Activated CD4-positive, alpha-beta T cell treated with anti-CD3 and anti-CD28 coated beads, Interleukin-2, amount 10 ng/mL, durations not matched to agents 24 days and 14 days (primary cell): ENCODE measurements around the gene TBRG1. TPM values are rescaled to one million over a fixed set of nuclear protein-coding genes. Genes with fewer than 3 reads are reported as not detected.

Experiments
- DNase-seq: peaks from one replicate; pipeline ENCODE4 v3.0.0; 2022
- H3K27ac Mint-ChIP-seq: one replicate; pipeline ENCODE4 v1.8.0; 2022; ENCODE audit warnings: mild to moderate bottlenecking, mixed read lengths
- H3K27me3 Mint-ChIP-seq: one replicate; pipeline ENCODE4 v1.8.0; 2022; ENCODE audit warnings: mixed read lengths
- H3K36me3 Mint-ChIP-seq: one replicate; pipeline ENCODE4 v1.8.0; 2022; ENCODE audit warnings: low read depth, mild to moderate bottlenecking, mixed read lengths
- H3K4me1 Mint-ChIP-seq: one replicate; pipeline ENCODE4 v1.8.0; 2021; ENCODE audit warnings: mixed read lengths
- H3K4me3 Mint-ChIP-seq: one replicate; pipeline ENCODE4 v1.8.0; 2022; ENCODE audit warnings: mild to moderate bottlenecking, moderate library complexity, mixed read lengths
- H3K9me3 Mint-ChIP-seq: one replicate; pipeline ENCODE4 v1.8.0; 2021; ENCODE audit warnings: mixed read lengths
- intact Hi-C: fragments of 100-400 bp; cut with micrococcal nuclease; formaldehyde crosslinking; loops from one replicate; pipeline ENCODE4 v1.15.1; 2023
- total RNA-seq: library from RNA; stranded (reverse); gene quantifications from 2 replicates; pipeline ENCODE4 v1.2.3, GENCODE V29; 2022

TBRG1 gene
- total RNA-seq, 1 donor from 2014 or later = 31.6 TPM

DNA sequence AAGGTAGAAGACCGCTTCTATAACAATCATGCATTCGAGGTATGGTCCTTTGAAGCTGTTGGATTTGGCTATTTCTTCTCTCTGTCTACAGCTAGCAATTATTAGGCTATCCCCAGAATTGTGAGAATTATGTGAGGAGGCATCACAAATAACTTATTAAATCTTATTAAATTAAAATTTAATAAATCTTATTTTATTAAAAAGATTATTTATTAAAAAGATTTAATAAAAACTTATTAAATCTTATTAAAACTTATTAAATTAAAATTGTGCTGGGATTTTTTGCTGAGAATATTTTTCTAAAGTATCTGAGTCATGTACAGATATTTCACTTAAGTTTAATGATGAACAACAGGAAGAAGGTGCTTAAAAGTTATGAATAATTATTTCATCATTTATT, 58.8 kb downstream of the TBRG1 start:
- peaks cover 1% of the 10 kb centered on the region for H3K4me1 Mint-ChIP-seq
- H3K9me3 Mint-ChIP-seq = peaks cover 15% of the 10 kb centered on the region
- H3K27ac Mint-ChIP-seq = no peak overlapping the region
- H3K4me3 Mint-ChIP-seq = no peak overlapping the region
- intact Hi-C loops = no loop called here
- no peak for DNase-seq
- H3K36me3 Mint-ChIP-seq = peaks cover 1% of the 10 kb centered on the region
- peaks cover 4% of the 10 kb centered on the region for H3K27me3 Mint-ChIP-seq

DNA sequence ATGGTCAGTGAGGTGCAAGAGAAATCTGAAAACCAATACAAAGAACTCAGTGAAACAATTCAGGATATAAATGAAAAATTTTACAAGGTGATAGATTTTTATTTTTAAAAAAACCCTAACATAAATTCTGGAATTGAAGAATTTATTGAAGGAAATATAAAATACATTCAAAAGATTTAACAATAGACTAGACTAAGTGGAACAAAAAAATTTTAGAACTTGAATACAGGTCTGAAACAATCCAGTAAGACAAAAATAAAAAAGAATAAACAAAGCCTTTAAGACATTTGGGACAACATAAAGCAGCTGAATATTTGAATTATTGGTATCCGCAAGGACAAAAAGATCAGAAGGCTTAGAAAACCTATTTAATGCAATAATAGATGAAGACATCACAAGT, 59.8 kb downstream of the TBRG1 start:
- Mint-ChIP-seq H3K27me3 (peaks cover 6% of the 10 kb centered on the region), H3K4me3 (no peak overlapping the region), H3K27ac (no peak overlapping the region), H3K9me3 (peaks cover 19% of the 10 kb centered on the region), H3K4me1 (no peaks in the 10 kb centered on the region), H3K36me3 (peaks cover 1% of the 10 kb centered on the region)
- DNase-seq = no peak
- intact Hi-C loops = no loop called here

Other genes starting within 250 kb of the TBRG1 start
- gene OR8B2, start 238.4 kb upstream of the TBRG1 start, total RNA-seq = not detected in 2 replicates
- gene OR8B3, start 223.8 kb upstream of the TBRG1 start, total RNA-seq = not detected in 2 replicates
- gene OR8B4, start 198.0 kb upstream of the TBRG1 start, total RNA-seq = not detected in 2 replicates
- not detected in 2 replicates for gene OR8B8, start 177.2 kb upstream of the TBRG1 start, total RNA-seq
- gene OR8B12, start 79.2 kb upstream of the TBRG1 start, total RNA-seq = not detected in 2 replicates
- not detected in 2 replicates for gene OR8A1, start 52.9 kb upstream of the TBRG1 start, total RNA-seq
- gene PANX3, start 11.4 kb upstream of the TBRG1 start, total RNA-seq = not detected in 2 replicates
- gene SIAE, start 50.9 kb downstream of the TBRG1 start, total RNA-seq = 5.3 and 6.4 TPM in 2 replicates
- gene SPA17, start 51.0 kb downstream of the TBRG1 start, total RNA-seq = 1.6 and 2.4 TPM in 2 replicates
- gene NRGN, start 117.1 kb downstream of the TBRG1 start, total RNA-seq = 4.4 and 5.4 TPM in 2 replicates
- gene VSIG2, start 129.4 kb downstream of the TBRG1 start, total RNA-seq = 0.23 TPM in 1 of 2 replicates, not detected in the other
- 0.24 TPM in 1 of 2 replicates, not detected in the other for gene ESAM, start 139.4 kb downstream of the TBRG1 start, total RNA-seq
- gene MSANTD2, start 177.5 kb downstream of the TBRG1 start, total RNA-seq = 10.6 TPM in 2 replicates
- 6.5 and 7.7 TPM in 2 replicates for gene ROBO3, start 242.6 kb downstream of the TBRG1 start, total RNA-seq